Peyer's patch (tissue), 4 donors: Measurements from ENCODE around the gene PPP1R3D.

ENCODE experiments used
- CTCF ChIP-seq, 6 experiments: fragments of 450-650 bp in 4 of 6; fragments of 200-600 bp in 2 of 6; sonication (generic) in 1 of 6; IDR thresholded peaks; one replicate each; pipeline ENCODE4 v1.5.1; 2017 to 2019; ENCODE audit warnings: antibody characterized with exemption in 6 of 6, mild to moderate bottlenecking in 3 of 6, moderate library complexity in 1 of 6
- POLR2A ChIP-seq, 2 donors: fragments of 450-650 bp; IDR thresholded peaks; one replicate each; pipeline ENCODE4 v1.5.1; 2017; ENCODE audit warnings: antibody characterized with exemption in 2 of 2, mild to moderate bottlenecking in 2 of 2, moderate library complexity in 2 of 2

GRCh38 chr20:59891581-59891980 is 48.5 kb downstream of the PPP1R3D start:
- TF ChIP-seq CTCF (IDR thresholded peaks at IDR 0.05) (no peak), POLR2A (IDR thresholded peaks at IDR 0.05) (no peak)
